VCaP (cell line): ENCODE results near the gene SLC8A1.

Experiments
- H3K27ac ChIP-seq: fragments of 450-650 bp; 2 replicates; pipeline ENCODE4 v1.5.1; 2017
- TF ChIP-seq, protein P1 (sequence below): fragments of 450-650 bp; conservative IDR thresholded peaks from 2 replicates; pipeline ENCODE4 v1.5.1; 2017; ENCODE audit warnings: mild to moderate bottlenecking, moderate library complexity

Gene SLC8A1

GRCh38 chr2:40285391-40285790 lies 166.5 kb downstream of the SLC8A1 start:
- no peak overlapping the region for H3K27ac ChIP-seq
- TF ChIP-seq, protein P1, sequence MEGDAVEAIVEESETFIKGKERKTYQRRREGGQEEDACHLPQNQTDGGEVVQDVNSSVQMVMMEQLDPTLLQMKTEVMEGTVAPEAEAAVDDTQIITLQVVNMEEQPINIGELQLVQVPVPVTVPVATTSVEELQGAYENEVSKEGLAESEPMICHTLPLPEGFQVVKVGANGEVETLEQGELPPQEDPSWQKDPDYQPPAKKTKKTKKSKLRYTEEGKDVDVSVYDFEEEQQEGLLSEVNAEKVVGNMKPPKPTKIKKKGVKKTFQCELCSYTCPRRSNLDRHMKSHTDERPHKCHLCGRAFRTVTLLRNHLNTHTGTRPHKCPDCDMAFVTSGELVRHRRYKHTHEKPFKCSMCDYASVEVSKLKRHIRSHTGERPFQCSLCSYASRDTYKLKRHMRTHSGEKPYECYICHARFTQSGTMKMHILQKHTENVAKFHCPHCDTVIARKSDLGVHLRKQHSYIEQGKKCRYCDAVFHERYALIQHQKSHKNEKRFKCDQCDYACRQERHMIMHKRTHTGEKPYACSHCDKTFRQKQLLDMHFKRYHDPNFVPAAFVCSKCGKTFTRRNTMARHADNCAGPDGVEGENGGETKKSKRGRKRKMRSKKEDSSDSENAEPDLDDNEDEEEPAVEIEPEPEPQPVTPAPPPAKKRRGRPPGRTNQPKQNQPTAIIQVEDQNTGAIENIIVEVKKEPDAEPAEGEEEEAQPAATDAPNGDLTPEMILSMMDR: no peak

DNA sequence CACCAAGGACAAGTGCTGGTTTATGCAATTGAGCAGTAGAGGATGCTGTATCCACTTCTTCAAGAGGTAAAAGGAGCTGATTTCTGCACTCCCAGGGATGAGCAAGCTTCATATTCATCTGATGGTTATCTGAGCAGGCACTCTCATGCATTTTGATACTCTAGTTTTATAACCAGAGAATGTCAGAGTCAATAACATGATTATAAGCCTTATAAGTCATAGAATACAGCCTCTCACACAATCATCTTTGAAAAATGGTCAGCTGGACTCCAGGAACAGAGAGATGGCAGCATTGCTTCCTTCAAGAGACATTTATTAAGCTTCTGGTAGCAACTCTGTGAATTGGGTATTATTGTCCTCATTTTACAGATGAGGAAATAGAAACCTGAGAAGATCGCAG lies 167.1 kb downstream of the SLC8A1 start:
- no peak overlapping the region for H3K27ac ChIP-seq

GRCh38 chr2:40283111-40283909 lies 168.6 kb downstream of the SLC8A1 start:
- TF ChIP-seq, protein P1: no peak
- no peak overlapping the region for H3K27ac ChIP-seq

More for the DNA sequence above, 167.1 kb downstream of the SLC8A1 start:
- TF ChIP-seq, protein P1: no peak

GRCh38 chr2:40282428-40282827 lies 169.5 kb downstream of the SLC8A1 start:
- H3K27ac ChIP-seq: no peak overlapping the region
- TF ChIP-seq, protein P1: no peak

- TF ChIP-seq, protein P1: no peak
- H3K27ac ChIP-seq: no peak overlapping the region
Observed at GRCh38 chr2:40281021-40281940, 170.6 kb downstream of the SLC8A1 start.

DNA sequence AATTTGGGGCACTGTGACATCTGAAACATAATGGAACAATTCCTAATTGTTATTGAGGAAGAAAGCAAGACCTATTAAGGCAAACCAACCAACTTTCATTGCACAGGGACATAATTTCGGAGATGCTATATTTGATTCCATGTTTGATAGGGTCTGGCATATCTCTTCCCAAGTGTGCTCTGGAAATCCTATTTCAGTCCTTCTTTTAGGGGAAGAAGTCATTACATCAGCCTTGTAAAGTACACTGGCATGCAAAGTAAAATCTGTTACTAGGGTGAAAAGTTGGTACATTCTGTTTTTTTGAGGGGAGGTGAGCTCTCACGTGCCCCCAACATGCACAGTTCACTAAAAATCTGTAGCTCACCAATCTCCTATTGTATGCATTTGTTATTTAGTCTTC lies 172.4 kb downstream of the SLC8A1 start:
- H3K27ac ChIP-seq: no peak overlapping the region
- TF ChIP-seq, protein P1: no peak

GRCh38 chr2:40279001-40279400 lies 172.9 kb downstream of the SLC8A1 start:
- TF ChIP-seq, protein P1: no peak
- H3K27ac ChIP-seq: no peak overlapping the region
